ENCODE data around the gene ABHD4.
"Not testable (repeated sequence)": the region's sequence is repeated elsewhere in the genome, so short reads cannot be mapped to it uniquely, and the experiment has no call there.

Gene ABHD4

GRCh38 chr14:22561661-22562579 lies 36.2 kb upstream of the ABHD4 start:
- no peak for DNase-seq

GRCh38 chr14:22563987-22564386 lies 34.1 kb upstream of the ABHD4 start:
- DNase-seq = no peak

- DNase-seq = no peak
Observed at GRCh38 chr14:22564463-22564862, 33.6 kb upstream of the ABHD4 start.

GRCh38 chr14:22565391-22565945 lies 32.6 kb upstream of the ABHD4 start:
- DNase-seq = no peak

- not testable (repeated sequence) for DNase-seq
Observed at GRCh38 chr14:22566266-22566665, 31.8 kb upstream of the ABHD4 start.

DNA sequence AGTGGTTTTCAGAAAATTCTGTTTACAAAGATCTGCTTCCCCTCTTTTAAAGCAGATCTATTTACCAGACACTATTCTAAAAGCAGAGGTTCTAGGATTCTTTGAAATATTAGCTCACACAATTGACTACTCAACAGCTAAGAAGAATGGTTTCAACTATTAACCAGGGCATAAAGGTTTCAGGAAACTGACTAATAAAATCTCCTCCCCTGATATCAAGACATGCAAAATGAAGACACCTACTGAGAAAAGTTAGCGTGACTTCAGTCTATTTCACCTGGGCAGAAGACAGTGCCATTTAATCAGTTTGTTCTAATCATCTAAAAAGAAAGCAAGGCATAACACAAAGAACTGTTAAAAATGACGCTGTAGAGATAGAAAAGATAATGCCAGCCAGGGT lies 31.3 kb upstream of the ABHD4 start:
- no peak for DNase-seq

GRCh38 chr14:22567437-22567836 lies 30.7 kb upstream of the ABHD4 start:
- DNase-seq = no peak

DNA sequence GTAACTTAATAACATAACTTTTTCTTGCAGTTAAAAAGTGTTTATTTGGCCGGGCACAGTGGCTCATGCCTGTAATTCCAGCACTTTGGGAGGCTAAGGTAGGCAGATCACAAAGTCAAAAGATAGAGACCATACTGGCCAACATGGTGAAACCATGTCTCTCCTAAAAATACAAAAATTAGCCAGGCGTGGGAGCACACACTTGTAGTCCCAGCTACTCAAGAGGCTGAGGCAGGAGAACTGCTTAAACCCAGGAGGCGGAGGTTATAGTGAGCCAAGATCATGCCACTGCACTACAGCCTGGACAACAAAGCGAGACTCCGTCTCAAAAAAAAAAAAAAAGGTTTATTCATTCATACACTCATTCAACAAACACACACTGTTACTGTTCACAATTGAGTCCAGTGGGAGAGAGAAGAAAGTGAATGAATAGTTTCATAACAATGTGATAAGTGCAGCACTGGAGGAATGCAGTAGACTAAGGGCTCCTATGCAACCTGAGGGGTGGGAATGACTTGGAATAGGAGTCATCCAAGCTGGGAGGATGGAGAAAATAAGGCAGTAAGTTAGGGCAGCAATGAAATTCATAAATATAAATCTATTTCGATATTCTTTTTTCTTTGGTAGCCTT lies 28.9 kb upstream of the ABHD4 start:
- no peak for DNase-seq

DNA sequence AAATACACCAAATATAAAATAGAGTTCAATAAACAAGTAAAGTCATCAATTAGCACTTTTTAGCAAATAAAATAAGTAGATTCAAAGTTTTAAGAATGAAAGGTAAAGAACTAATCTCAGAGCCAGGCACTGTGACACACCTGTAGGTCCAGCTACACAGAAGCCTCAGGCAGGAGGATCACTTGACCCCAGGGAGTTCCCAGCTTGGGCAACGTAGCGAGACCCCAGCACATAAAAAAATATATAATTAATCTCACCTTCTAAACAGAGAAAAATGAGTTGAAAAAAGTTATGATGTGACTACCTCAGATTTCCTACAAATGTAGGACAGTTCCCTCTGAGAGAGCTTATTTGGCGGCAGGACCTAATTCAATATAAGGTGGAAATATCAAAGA lies 28.4 kb upstream of the ABHD4 start:
- DNase-seq = no peak

DNA sequence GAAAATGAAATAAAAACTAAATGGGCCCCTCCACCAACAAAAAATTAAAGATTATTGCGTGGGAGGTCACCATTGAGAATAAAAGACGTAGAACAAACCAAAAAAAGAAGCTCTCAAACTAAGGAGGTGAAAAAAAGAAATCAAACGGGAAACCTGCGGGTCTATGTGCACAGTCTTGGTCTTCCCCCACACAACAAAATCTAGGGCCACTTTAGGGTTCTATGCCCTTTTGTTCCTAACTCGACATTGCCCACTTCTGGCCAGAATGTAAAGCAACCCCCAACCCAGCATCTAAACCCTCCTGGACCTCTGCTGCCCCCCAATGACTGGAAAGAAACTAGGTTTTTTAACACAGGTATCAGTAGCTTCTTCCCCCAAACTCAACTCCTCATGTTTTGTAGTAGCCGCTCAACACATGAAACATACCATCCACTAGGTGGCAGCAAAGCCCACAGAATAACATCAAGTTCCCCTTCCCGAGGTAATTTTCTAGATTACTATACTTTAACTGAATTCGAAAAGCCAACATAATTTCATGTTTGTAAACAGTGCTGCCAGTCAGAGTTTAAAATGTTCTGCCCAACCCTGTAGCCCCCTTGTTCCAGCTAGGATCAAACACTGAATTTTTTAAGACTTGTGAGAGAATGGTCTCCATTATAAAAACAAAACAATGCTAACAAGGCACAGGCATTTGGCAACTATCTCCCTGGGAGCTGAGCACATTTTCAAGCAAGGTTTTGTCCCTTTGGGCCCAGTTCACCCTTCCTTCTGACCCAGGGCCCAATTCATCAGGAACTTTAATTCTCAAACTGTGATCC lies 27.8 kb upstream of the ABHD4 start:
- peak; percentile 58 for DNase-seq

- no peak for DNase-seq
Observed at GRCh38 chr14:22572562-22573058, 25.5 kb upstream of the ABHD4 start.

GRCh38 chr14:22573804-22574203 lies 24.3 kb upstream of the ABHD4 start:
- no peak for DNase-seq

DNA sequence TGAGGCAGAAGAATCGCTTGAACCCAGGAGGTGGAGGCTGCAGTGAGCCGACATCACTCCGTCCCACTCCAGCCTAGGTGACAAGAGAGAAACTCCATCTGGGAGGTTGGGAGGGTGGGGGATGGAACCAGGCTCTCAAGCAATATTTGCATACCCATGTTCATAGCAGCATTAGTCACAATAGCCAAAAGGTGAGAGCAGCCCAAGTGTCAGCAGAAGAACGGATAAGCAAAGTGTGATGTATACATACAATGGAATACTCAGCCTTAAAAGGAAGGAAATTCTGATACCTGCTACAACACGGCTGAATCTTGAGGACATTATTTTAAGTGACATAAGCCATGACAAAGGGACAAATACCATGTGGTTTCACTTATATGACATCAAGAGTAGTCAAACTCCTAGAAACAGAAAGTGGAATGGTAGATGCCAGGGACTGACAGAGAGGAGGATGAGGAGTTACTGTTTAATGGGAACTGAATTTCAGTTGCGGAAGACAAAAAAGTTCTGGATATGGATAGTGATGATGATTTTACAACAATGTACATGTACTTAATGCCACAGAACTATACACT lies 20.7 kb upstream of the ABHD4 start:
- DNase-seq = no peak

DNA sequence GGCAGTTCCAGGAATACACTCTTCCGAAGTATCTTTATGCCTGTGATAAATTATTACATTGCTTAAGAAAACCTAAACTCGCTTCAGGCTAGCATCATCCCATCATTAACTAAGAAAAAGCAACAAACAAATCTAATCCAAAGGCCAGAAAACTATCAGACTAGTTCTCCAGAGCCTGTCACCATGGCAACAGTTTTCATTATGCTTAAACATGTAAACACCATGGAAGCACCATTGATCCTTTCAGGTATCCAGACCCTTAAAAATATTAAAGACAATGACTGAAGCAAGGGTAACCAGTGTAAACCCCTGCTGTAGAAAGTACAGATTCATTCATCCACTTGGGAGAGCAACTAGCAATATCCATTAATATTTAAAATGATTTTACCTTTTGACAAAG lies 18.9 kb upstream of the ABHD4 start:
- no peak for DNase-seq

GRCh38 chr14:22579881-22580280 lies 18.2 kb upstream of the ABHD4 start:
- DNase-seq = no peak

- no peak for DNase-seq
Observed at GRCh38 chr14:22580625-22581024, 17.5 kb upstream of the ABHD4 start.

GRCh38 chr14:22583994-22584393 lies 14.1 kb upstream of the ABHD4 start:
- DNase-seq = no peak

GRCh38 chr14:22587247-22587646 lies 10.9 kb upstream of the ABHD4 start:
- DNase-seq = no peak

- DNase-seq = not testable (repeated sequence)
Observed at GRCh38 chr14:22587677-22588422, 10.2 kb upstream of the ABHD4 start.

GRCh38 chr14:22588526-22589095 lies 9.5 kb upstream of the ABHD4 start:
- no peak for DNase-seq

DNA sequence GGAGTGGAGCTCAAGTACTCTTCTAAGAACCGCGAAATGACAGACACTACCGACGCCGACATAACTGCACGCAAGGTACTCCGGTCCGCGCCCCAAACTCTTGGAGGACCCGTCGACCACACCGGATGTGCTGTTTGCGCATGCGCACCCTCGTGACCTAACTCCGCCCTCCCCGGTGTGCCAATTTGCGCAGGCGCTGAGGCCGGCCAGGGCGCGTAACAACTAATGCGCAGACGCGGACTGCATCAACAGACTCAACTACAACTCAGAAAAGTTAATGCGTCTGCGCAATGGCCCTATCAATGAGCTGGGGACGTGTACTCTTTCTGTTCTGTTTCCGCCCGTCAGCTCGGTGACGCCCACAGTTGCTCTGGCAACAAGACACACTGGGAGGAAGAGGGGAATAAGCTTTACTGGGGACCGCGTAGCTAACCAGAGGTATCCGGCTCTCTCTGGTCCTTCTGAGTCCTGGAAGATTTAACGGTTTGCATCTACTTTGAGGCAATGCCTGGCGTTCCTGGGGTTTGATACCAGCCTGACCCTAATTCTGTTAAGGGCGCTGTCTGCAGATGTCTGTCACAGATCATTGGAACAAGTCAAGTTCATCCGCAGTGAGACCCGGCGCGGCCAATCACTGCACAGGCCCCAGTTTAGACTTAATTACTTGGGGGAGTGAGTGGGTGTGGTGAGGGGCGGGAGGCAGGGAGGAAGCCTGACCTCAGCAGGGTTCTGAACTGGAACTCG lies 8.8 kb upstream of the ABHD4 start, which contains the start of gene DAD1:
DAD1 (minus strand) TSS at position 129 of the 744 bp plus-strand sequence; CDS start at position 62, 67 bp downstream.
- peak; percentile 98 for DNase-seq
